ENCODE results near the gene MMP13.

- TF ChIP-seq POLR2AphosphoS5 (IDR thresholded peaks at IDR 0.05; ENCODE audit: low read depth, low read length) (no peak), SIN3A (IDR thresholded peaks at IDR 0.05; ENCODE audit: borderline replicate concordance, insufficient read depth, low read length) (no peak)
- TF ChIP-seq, protein P1, sequence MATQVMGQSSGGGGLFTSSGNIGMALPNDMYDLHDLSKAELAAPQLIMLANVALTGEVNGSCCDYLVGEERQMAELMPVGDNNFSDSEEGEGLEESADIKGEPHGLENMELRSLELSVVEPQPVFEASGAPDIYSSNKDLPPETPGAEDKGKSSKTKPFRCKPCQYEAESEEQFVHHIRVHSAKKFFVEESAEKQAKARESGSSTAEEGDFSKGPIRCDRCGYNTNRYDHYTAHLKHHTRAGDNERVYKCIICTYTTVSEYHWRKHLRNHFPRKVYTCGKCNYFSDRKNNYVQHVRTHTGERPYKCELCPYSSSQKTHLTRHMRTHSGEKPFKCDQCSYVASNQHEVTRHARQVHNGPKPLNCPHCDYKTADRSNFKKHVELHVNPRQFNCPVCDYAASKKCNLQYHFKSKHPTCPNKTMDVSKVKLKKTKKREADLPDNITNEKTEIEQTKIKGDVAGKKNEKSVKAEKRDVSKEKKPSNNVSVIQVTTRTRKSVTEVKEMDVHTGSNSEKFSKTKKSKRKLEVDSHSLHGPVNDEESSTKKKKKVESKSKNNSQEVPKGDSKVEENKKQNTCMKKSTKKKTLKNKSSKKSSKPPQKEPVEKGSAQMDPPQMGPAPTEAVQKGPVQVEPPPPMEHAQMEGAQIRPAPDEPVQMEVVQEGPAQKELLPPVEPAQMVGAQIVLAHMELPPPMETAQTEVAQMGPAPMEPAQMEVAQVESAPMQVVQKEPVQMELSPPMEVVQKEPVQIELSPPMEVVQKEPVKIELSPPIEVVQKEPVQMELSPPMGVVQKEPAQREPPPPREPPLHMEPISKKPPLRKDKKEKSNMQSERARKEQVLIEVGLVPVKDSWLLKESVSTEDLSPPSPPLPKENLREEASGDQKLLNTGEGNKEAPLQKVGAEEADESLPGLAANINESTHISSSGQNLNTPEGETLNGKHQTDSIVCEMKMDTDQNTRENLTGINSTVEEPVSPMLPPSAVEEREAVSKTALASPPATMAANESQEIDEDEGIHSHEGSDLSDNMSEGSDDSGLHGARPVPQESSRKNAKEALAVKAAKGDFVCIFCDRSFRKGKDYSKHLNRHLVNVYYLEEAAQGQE (IDR thresholded peaks at IDR 0.05; ENCODE audit: insufficient read depth in 1 of 2, low read depth in 2 of 2, low read length in 2 of 2) = no peak
Measured at GRCh38 chr11:102991776-102992175, 36.2 kb upstream of the MMP13 start.

All from PFSK-1 (cell line).